ENCODE data around the gene ACSM2B.
"Not testable (repeated sequence)": the region's sequence is repeated elsewhere in the genome, so short reads cannot be mapped to it uniquely, and the experiment has no call there.

- TF ChIP-seq, protein P1, sequence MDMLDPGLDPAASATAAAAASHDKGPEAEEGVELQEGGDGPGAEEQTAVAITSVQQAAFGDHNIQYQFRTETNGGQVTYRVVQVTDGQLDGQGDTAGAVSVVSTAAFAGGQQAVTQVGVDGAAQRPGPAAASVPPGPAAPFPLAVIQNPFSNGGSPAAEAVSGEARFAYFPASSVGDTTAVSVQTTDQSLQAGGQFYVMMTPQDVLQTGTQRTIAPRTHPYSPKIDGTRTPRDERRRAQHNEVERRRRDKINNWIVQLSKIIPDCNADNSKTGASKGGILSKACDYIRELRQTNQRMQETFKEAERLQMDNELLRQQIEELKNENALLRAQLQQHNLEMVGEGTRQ (IDR thresholded peaks at IDR 0.05; ENCODE audit: low read depth, low read length) = not testable (repeated sequence)
- TF ChIP-seq, protein P2, sequence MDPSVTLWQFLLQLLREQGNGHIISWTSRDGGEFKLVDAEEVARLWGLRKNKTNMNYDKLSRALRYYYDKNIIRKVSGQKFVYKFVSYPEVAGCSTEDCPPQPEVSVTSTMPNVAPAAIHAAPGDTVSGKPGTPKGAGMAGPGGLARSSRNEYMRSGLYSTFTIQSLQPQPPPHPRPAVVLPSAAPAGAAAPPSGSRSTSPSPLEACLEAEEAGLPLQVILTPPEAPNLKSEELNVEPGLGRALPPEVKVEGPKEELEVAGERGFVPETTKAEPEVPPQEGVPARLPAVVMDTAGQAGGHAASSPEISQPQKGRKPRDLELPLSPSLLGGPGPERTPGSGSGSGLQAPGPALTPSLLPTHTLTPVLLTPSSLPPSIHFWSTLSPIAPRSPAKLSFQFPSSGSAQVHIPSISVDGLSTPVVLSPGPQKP (IDR thresholded peaks at IDR 0.05; ENCODE audit: borderline replicate concordance, low read depth, low read length) = not testable (repeated sequence)
- not testable (repeated sequence) for TF ChIP-seq RAD21 (IDR thresholded peaks at IDR 0.05; ENCODE audit: low read length); CTCF (conservative IDR thresholded peaks at IDR 0.05; ENCODE audit: low read depth, low read length); POLR2A (IDR thresholded peaks at IDR 0.05; ENCODE audit: low read depth, low read length); MAFK (IDR thresholded peaks at IDR 0.05; ENCODE audit: low read depth, low read length); MXI1 (IDR thresholded peaks at IDR 0.05; ENCODE audit: borderline replicate concordance, low read depth, low read length); RFX5 (IDR thresholded peaks at IDR 0.05; ENCODE audit: low read depth, low read length); SMC3 (IDR thresholded peaks at IDR 0.05; ENCODE audit: low read depth, low read length); CHD1 (IDR thresholded peaks at IDR 0.05; ENCODE audit: low read depth, low read length); CEBPB (IDR thresholded peaks at IDR 0.05; ENCODE audit: low read depth, low read length); RCOR1 (IDR thresholded peaks at IDR 0.05; ENCODE audit: insufficient replicate concordance, low read length)
These were observed 22.7 kb downstream of the ACSM2B start for GRCh38 chr16:20553493-20553892.
